DND-41 (cell line): ENCODE results near the gene RBM19.

Experiments
- ATAC-seq: fragments of 200-7000 bp; cut with Tn5 transposase; 3 replicates; pipeline ENCODE4 v1.9.1; 2021; ENCODE audit warnings: low read depth; ENCODE audit not compliant: insufficient read depth
- DNase-seq: peaks from one replicate; pipeline ENCODE4 v3.0.0-alpha.2; 2020
- H2AFZ ChIP-seq: 2 replicates; pipeline ENCODE4 v1.6.0; 2012; ENCODE audit warnings: low read depth, low read length
- H3K27ac ChIP-seq: 2 replicates; pipeline ENCODE4 v1.5.1; 2012; ENCODE audit warnings: low read length, inconsistent platforms
- H3K27me3 ChIP-seq: fragments of 200-600 bp; sonication (generic); 2 replicates; pipeline ENCODE4 v1.6.0; 2012; ENCODE audit warnings: low read length, mild to moderate bottlenecking, inconsistent platforms; ENCODE audit not compliant: insufficient read depth, poor library complexity
- H3K36me3 ChIP-seq: 2 replicates; pipeline ENCODE4 v1.5.1; 2012; ENCODE audit warnings: low read length, inconsistent platforms; ENCODE audit not compliant: insufficient read depth
- H3K4me1 ChIP-seq: 2 replicates; pipeline ENCODE4 v1.5.1; 2012; ENCODE audit warnings: mild to moderate bottlenecking, low read length; ENCODE audit not compliant: insufficient read depth
- H3K4me2 ChIP-seq: 2 replicates; pipeline ENCODE4 v1.6.0; 2012; ENCODE audit warnings: mild to moderate bottlenecking, moderate library complexity, low read length, inconsistent platforms; ENCODE audit not compliant: insufficient read depth
- H3K4me3 ChIP-seq, 2 experiments: fragments of 200-600 bp in 1 of 2; shearing (Covaris generic) in 1 of 2; 2 replicates each; pipeline ENCODE4 v1.5.1; 2012 to 2016; ENCODE audit warnings: inconsistent platforms in 2 of 2, low read length in 2 of 2, mild to moderate bottlenecking in 2 of 2, low read depth in 1 of 2, moderate library complexity in 1 of 2
- H3K79me2 ChIP-seq: 2 replicates; pipeline ENCODE4 v1.6.0; 2012; ENCODE audit warnings: low read length, inconsistent platforms; ENCODE audit not compliant: insufficient read depth
- H3K9ac ChIP-seq: 2 replicates; pipeline ENCODE4 v1.6.0; 2012; ENCODE audit warnings: low read depth, mild to moderate bottlenecking, inconsistent platforms, low read length, moderate library complexity
- H3K9me3 ChIP-seq: 2 replicates; pipeline ENCODE4 v1.5.1; 2012; ENCODE audit warnings: low read length, moderate library complexity, mild to moderate bottlenecking, inconsistent platforms; ENCODE audit not compliant: insufficient read depth, severe bottlenecking
- H4K20me1 ChIP-seq: 2 replicates; pipeline ENCODE4 v1.6.0; 2012; ENCODE audit warnings: low read length; ENCODE audit not compliant: insufficient read depth
- CTCF ChIP-seq: IDR thresholded peaks from 2 replicates; pipeline ENCODE4 v1.5.1; 2012; ENCODE audit warnings: borderline replicate concordance, low read length, moderate library complexity, mild to moderate bottlenecking; ENCODE audit not compliant: poor library complexity, severe bottlenecking; ENCODE audit errors: extremely low read depth
- EZH2 ChIP-seq: IDR thresholded peaks from 3 replicates; pipeline ENCODE4 v1.6.1; 2012; ENCODE audit warnings: borderline replicate concordance, low read depth, mild to moderate bottlenecking, moderate library complexity, low read length, inconsistent platforms; ENCODE audit not compliant: severe bottlenecking

RBM19 gene

GRCh38 chr12:113919791-113920190 lies 46.3 kb downstream of the RBM19 start:
- Histone ChIP-seq H3K4me1 (no peaks in the 10 kb centered on the region), H3K4me3 (no peak overlapping the region), H3K36me3 (peaks cover 54% of the 10 kb centered on the region), H2AFZ (no peak overlapping the region), H3K9ac (no peak overlapping the region), H3K9me3 (no peaks in the 10 kb centered on the region), H3K4me2 (no peak overlapping the region), H3K27me3 (no peaks in the 10 kb centered on the region), H3K27ac (no peak overlapping the region), H3K79me2 (no peaks in the 10 kb centered on the region), H4K20me1 (no peaks in the 10 kb centered on the region)
- TF ChIP-seq CTCF (no peak), EZH2 (no peak)
- ATAC-seq, result no peak
- no peak for DNase-seq

GRCh38 chr12:113918306-113918705 lies 47.8 kb downstream of the RBM19 start:
- no peak overlapping the region for H3K9ac ChIP-seq
- H3K4me1 ChIP-seq, result no peaks in the 10 kb centered on the region
- H3K4me2 ChIP-seq, result no peak overlapping the region
- DNase-seq (no peak), ATAC-seq (no peak)
- no peak overlapping the region for H3K27ac ChIP-seq
- H2AFZ ChIP-seq, result no peak overlapping the region
- H3K27me3 ChIP-seq, result no peaks in the 10 kb centered on the region
- TF ChIP-seq CTCF, result no peak
- TF ChIP-seq EZH2, result no peak
- no peak overlapping the region for H3K4me3 ChIP-seq
- H3K9me3 ChIP-seq, result no peaks in the 10 kb centered on the region
- peaks cover 45% of the 10 kb centered on the region for H3K36me3 ChIP-seq
- no peaks in the 10 kb centered on the region for H3K79me2 ChIP-seq
- H4K20me1 ChIP-seq, result no peaks in the 10 kb centered on the region

GRCh38 chr12:113917393-113917792 lies 48.7 kb downstream of the RBM19 start:
- H3K79me2 ChIP-seq, result no peaks in the 10 kb centered on the region
- H3K4me2 ChIP-seq, result no peak overlapping the region
- peaks cover 44% of the 10 kb centered on the region for H3K36me3 ChIP-seq
- no peaks in the 10 kb centered on the region for H3K9me3 ChIP-seq
- DNase-seq (no peak), ATAC-seq (no peak)
- H2AFZ ChIP-seq, result no peak overlapping the region
- no peak overlapping the region for H3K27ac ChIP-seq
- H4K20me1 ChIP-seq, result 0 out of 2 replicates have a peak, but pooled peaks cover 2% of the 10 kb centered on the region
- no peaks in the 10 kb centered on the region for H3K4me1 ChIP-seq
- no peak overlapping the region for H3K4me3 ChIP-seq
- no peak overlapping the region for H3K9ac ChIP-seq
- TF ChIP-seq EZH2 (no peak), CTCF (no peak)
- no peaks in the 10 kb centered on the region for H3K27me3 ChIP-seq

GRCh38 chr12:113914806-113915205 lies 51.3 kb downstream of the RBM19 start:
- Histone ChIP-seq H3K79me2 (no peaks in the 10 kb centered on the region), H3K4me3 (no peak overlapping the region), H3K9me3 (no peaks in the 10 kb centered on the region), H3K36me3 (peaks cover 58% of the 10 kb centered on the region), H3K4me1 (no peaks in the 10 kb centered on the region), H2AFZ (no peak overlapping the region), H3K4me2 (no peak overlapping the region), H3K9ac (no peak overlapping the region), H4K20me1 (0 out of 2 replicates have a peak, but pooled peaks cover 6% of the 10 kb centered on the region), H3K27me3 (no peaks in the 10 kb centered on the region), H3K27ac (no peak overlapping the region)
- ATAC-seq (no peak), DNase-seq (no peak)
- TF ChIP-seq EZH2 (no peak), CTCF (no peak)
